ENCODE data around the gene SLC1A1.

DNA sequence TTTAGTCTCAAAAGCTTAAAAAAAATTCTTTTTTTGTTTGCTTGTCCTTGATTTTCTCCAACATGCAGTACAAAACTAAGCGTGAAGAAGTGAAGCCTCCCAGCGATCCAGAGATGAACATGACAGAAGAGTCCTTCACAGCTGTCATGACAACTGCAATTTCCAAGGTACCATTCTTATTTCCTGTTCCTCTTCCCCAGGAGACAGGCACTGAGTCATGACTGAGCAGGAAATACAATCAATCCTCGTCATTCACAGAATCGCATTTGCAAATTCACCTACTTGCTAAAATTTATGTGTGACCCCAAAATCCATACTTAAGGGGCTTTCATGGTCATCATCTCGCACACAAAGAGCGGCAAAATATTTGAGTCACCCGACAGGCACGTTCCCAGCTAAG lies 77.3 kb downstream of the SLC1A1 start:
- TF ChIP-seq SIN3A (IDR thresholded peaks at IDR 0.05; ENCODE audit: borderline replicate concordance, insufficient read depth, low read length) (no peak), TAF1 (IDR thresholded peaks at IDR 0.05; ENCODE audit: borderline replicate concordance, insufficient read depth, low read length) (no peak)

All from PFSK-1 (cell line).